ENCODE measurements around the gene SH2B3. TPM values are rescaled to one million over a fixed set of nuclear protein-coding genes. Genes with fewer than 3 reads are reported as not detected.

Gene SH2B3
- total RNA-seq, result 12.4 and 19.2 TPM in 2 replicates

DNA sequence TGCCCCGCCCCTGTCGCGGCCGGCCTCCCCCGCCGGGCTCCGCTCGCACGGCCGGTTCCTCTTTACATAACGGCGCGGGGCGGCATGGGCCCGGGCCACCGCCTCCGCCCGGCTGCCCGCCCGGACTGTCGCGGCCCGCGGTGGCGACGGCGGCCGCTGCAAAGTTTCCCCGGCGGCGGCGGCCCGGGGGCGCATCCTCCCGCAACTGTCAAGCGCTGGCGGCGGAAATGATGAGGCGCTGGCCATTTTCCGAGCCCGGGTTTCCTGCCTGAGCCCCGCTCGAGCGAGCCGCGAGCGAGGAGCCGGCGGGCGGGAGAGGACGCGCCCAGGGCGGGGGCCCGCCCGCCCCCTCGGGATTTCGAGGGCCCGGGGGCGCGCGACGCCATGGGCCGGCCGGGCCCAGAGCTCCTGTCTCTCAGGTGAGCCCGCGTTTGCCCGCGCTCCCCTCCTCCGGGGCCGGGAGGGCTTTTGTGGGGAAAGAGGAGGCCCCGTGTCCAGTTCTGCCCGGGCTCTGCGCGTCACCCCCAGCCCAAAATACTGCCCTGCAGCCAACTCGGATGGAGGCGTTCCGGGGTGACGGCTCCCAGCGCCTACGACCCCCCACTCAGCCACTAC, at the start of gene SH2B3:
Gene SH2B3, plus strand, starts transcription at position 65 of the 615 bp plus-strand sequence. CDS start 12,223 bp downstream, outside the sequence.

DNA sequence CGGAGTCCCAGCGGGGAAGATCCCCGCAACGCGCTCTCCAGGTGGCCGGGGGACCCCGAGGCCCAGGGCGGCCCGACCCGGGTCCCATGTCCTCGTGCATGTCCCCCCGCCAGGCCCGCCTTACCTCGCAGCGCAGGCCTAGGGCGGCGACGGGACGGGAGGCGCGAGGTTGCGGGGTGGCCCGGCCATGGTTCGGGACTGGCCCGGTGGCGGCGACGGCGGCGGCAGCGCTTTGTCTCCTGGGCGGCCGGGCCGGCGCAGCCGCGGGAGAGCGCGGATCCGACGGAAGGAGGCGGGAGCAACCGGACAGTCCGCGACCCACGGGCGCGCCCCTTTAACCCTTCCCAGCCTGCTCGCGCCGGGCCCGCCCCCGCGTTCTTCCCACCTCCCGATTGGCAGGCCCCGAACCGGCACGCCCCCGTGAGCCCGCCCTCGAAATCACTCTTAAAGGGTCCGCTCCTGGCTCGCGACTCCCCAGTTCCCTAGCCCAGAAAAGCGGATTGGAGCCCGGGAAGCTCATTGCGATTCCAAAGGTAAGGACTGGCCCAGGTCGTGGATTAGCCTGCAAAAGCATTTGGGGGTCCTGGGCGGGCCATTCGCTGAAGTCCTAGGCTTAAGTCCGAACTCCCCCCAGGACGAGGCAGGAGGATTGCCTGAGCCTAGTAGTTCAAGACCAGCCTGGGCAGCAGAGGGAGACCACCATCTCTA, 36.8 kb upstream of the SH2B3 start, which contains the start of gene PHETA1:
Gene PHETA1, minus strand, starts transcription at position 308 of the 708 bp plus-strand sequence. CDS start 5,668 bp downstream, outside the sequence.

Other genes starting within 250 kb of the SH2B3 start
- gene PHETA1, start 36.8 kb upstream of the SH2B3 start, total RNA-seq, result 8.9 and 10.4 TPM in 2 replicates
- gene ATXN2, start 193.4 kb downstream of the SH2B3 start, total RNA-seq, result 9.6 and 16.9 TPM in 2 replicates